T47D (cell line): ENCODE measurements around the gene TGFBR2.

Experiments
- DNase-seq, 2 experiments: peaks; one replicate each; pipeline versions ENCODE4 v3.0.0 to v3.0.0-alpha.2; 2011 to 2012; ENCODE audit warnings: low read depth in 1 of 2, low spot score in 1 of 2
- JUND ChIP-seq: IDR thresholded peaks from 2 replicates; pipeline ENCODE4 v1.6.1; 2012; ENCODE audit warnings: low read depth
- in situ Hi-C: cut with HindIII; loops from 2 replicates; pipeline ENCODE4 v1.10.0; 2016; ENCODE audit warnings: low sequenced_read_pairs, low pct_unique_long_range_greater_than_20kb

The TGFBR2 gene

DNA sequence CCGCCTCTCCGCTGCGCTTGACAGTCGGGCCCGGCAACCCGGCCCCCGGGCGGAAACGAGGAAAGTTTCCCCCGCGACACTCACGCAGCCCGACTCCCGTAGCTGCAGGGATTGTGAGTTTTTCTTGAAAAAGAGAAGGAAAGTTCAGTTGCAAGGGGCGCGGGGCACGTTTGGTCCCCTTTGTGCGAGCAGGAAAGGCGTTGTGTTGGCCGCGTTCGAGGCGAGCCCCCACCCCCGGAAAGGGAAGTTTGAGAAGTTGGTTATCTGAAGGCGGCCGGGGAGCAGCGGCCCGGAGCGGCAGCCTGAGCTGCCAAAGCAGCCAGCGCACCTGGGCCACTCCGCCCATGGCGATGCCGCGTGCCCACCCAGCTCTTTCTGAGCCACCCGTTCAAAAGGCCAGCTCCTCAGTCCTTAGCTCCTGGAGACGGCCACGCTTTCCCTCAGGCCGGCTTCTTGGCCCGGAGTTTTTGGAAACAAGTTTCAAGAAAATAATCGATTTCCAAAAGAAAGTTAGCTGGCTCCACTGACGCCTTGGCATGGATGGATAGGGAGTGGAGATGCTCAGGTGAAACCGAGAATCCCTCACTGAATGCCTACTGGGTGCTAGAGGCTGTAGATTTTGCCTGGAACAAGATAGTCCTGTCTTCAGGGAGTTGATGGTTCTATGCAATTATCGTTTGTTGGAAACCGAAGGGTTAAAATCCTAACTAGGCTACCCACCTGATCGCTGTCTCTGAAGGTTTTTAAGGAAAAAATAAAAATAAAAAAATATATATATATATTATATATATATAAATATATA, 832 bp downstream of the TGFBR2 start:
- no peak for DNase-seq
- TF ChIP-seq JUND, result no peak
- in situ Hi-C loops, result no loop called here

DNA sequence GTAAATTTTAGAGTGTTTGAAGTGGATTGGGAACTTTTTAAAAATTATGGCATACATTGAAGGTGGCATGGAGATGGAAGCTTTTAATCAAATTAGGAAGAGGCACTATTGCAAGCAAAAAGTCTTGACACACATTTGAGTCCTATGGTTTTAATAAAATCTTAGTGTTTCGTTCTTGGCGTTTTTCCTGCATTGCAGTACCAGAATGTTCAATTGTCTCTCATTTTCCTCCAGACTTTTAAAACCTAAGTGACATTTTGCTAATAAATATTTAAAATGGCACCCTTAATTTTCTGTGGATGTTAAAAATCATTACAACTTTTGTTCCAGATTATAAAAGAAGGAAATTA, 2.2 kb downstream of the TGFBR2 start:
- in situ Hi-C loops, result no loop called here
- no peak for DNase-seq
- TF ChIP-seq JUND, result no peak

DNA sequence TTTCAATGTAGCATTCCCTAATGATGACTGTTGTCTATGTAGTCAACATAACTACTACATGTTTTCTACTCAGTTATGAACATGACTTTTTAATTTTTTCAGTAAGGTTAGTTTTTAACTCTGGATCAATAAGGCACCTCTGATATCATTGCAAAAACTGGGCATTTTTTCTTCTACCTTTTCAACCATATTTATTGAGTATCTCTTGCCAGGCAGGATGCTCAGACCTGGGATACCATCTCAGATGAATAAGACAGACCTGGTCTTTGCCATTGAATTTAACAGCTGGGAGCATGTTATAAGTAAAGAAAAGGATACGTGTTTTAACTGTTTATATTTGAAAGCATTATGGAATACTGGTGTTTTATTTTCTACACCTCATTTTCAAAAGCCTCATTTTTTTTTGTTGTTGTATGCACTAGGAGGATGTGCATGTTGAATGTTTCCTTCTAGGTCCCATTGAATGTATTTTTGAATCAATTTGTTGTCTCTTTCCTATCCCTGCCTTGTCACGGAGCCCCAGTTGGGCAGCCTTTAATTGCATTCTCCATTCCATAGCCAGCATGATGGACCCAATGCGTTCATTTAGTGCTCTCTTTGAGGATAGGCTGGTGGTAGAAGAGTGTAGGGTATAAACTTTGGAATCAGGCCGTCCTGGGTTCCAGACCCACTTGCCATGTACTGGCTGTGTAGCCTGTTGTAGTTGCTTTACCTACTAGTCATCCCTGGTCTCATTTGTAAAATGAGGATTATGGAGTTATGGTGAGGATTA, 3.7 kb downstream of the TGFBR2 start:
- no peak for DNase-seq
- in situ Hi-C loops, result no loop called here
- no peak for TF ChIP-seq JUND

DNA sequence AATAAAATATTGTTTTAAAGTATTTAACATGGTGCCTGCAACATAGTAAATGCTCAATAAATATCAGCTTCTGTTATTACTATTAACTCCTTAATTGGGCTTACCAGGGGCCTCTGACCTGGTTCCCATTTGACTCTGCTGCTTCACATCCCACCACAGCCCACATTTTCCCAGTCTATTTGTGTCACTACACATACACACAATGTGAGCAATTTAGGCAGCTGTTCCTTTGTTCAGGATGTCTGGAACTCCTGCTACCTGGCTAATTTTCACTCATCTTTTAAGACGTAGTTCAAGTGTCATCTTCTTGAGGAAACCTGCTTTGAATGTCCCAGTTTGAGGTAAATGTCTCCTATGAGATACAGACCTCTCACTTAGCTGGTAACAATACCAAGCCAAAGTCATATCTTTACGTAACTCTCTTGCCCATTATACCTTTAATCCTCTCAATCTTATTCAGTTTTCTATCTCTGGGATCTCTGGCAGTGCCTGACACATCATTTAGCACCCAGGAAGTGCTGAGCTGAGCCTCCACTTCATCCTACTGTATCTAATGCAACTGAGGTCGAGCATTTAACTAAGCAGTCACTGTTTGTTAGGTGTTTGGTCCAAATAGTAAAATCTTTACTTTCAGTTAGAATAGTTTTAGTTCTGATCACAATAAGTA, 4.4 kb downstream of the TGFBR2 start:
- DNase-seq, result no peak
- in situ Hi-C loops, result no loop called here
- TF ChIP-seq JUND, result no peak

DNA sequence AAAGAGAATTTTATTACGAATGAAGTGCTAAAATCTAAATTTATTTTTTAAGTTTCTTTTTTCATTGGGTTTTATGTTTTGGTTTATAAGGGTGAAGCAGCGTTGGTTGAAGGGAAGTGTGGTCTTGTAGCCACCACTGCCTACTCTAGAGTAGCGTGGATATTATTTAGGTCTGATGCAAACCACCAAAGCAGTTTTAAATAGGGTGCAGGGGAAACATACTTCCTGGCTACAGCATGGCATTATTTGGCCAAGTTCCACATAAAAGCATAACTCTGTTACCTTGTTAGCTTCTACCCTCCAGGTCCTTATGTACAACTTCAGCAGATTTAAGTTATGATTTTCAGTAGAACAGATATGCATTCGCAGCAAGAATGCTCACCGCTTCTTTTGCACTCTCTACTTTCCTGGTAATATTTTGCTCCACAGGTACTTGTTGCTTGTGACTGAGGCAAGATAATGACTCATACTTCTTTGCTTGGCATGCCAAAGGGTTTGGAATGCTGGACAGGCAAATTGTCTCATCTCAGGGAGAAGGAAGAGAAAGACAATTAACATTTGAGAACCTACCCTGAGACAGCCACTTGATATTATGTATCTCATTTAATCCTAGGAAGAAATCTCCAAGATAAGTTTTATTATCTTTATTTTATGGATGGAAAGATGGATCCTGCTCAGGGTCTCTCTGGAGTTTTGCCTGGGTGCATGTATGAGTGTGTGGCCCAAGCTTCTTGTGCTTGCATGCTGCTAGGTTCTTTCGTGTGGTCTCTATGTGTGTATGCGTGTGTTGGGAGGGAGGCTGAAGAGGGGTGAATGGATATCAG, 5.4 kb downstream of the TGFBR2 start:
- no peak for DNase-seq
- TF ChIP-seq JUND, result no peak
- in situ Hi-C loops, result no loop called here

DNA sequence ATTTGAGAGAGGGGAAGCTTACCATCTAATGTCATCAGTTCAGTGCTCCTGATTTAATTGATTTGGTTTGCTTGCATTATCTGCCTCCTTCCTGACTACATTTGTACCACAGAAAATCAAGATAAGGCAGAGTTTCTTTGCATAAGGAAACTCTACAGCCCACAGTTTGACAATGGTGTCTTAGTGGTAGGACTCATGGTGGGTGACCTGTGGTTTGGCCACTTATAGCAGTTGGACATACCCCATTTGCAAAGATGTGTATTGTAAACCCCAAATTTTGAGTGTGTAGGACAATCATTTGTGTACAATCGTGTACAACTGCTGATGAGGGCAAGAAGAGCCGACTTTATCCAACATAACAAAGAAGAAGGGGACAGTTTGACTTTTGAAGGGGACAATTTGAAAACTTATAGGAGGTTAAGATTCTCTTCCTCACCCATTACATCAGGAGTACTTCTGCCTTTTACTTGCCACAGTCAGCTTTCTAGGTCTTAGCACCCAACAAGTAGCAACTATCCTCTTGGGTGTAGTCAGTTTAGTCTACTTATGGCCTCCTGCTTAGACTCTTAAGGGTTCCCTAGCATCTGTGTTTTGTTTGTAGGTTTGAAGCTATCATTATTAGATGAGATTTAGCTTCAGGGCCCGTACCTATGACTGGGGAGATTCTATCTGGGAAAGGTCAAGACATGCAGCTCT, 6.2 kb downstream of the TGFBR2 start:
- DNase-seq, result no peak
- no peak for TF ChIP-seq JUND
- in situ Hi-C loops, result no loop called here

DNA sequence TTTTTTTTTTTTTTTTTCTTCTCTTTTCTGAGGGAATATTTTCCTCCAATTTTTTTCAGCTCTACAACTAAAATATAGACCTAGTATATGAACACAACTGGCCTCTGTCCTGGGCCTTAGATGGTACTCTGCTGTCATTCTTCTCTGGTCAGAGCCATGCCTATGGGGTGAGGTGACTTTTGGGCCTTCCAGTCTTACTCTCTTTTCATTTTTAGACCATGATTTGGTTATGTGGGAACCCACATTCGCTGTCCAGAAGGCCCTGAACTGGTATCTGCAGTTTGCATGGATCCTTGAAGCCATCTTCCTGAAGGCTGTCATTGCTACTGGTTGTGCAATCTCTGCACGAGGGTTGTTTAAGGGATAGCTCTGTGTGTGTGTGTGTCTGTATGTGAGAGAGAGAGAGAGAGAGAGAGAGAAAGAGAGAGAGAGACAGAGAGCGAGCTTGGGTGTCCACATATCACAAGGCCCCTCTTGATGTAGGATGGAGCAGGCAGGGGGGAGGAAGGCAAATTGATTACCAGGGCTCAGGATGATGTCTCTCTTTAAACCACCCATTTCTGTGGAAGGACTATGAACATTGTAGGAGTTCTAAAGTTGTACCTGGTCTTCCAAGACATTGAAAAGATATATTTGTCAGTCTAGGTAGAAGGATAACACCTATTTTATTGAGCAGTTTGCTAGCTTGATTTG, 6.9 kb downstream of the TGFBR2 start:
- in situ Hi-C loops, result no loop called here
- no peak for DNase-seq

DNA sequence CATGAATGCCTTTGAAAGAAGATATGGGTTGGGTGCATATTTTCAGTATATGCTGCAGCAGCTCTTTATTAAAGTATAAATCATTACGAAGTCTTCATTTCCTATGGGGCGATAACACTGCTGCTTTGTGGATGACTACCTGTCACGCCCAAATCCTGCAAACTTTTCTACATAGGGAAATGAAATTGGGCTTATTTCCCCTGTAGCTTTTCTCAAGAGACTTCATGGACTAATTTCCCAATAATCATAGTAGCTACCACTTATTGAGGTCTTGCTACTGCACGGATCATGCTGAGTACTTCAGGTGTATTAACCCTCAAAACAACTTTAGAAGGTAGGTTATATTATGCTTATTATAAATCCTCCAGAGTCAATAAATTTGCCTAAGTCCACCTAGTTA, 8.0 kb downstream of the TGFBR2 start:
- DNase-seq, result no peak
- TF ChIP-seq JUND, result no peak
- in situ Hi-C loops, result no loop called here

More for the DNA sequence above, 6.9 kb downstream of the TGFBR2 start:
- TF ChIP-seq JUND, result no peak

DNA sequence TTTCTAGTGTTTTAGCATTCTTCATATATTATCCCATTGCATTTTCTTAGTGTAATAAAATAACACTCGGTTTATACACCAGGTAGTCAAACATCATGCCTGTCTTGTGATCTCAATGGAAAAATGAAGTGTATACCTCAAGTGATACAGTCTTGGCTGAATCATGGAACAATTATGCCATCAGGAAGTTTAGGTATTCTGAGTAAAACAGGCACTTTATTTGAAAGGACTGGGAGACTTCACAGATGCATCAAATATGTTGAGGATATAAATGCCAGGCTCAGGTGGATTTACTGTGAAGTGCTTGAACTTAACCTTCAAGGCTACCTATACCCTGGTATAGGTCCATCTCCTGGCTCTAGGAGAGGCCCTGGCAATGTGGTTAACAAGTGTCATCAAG, 8.5 kb downstream of the TGFBR2 start:
- in situ Hi-C loops, result no loop called here
- no peak for TF ChIP-seq JUND
- no peak for DNase-seq

DNA sequence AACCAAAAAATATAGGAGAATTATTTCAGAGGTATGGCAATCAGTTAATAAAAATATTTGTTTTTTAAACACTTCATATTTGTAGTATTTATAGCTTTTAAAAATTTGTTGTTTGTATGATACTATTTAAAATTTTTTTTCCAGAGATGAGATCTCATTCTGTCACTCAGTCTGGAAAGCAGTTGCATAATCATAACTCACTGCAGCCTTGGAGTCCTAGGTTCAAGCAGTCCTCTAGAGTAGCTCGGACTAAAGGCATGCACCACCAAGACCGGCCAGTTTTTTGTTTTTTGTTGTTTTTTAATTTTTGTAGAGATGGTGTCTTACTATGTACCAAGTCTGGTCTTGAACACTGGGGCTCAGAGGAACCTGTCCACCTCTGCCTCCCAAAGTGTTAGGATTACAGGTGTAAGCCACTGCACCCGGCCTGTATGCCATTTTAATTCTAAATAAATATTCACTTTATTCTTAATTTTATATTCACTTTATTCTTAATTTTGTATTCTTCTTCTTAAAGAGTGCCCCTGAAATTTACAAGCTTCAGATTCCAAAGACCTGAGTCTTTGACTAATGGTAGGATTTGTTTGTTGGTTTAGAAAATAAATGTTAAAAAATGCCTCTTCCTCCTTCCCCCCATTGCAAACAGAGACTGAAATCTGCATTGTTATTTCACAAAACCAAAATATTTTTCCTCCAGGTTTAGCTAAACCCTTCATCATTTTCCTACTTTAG, 9.4 kb downstream of the TGFBR2 start:
- in situ Hi-C loops, result no loop called here

DNA sequence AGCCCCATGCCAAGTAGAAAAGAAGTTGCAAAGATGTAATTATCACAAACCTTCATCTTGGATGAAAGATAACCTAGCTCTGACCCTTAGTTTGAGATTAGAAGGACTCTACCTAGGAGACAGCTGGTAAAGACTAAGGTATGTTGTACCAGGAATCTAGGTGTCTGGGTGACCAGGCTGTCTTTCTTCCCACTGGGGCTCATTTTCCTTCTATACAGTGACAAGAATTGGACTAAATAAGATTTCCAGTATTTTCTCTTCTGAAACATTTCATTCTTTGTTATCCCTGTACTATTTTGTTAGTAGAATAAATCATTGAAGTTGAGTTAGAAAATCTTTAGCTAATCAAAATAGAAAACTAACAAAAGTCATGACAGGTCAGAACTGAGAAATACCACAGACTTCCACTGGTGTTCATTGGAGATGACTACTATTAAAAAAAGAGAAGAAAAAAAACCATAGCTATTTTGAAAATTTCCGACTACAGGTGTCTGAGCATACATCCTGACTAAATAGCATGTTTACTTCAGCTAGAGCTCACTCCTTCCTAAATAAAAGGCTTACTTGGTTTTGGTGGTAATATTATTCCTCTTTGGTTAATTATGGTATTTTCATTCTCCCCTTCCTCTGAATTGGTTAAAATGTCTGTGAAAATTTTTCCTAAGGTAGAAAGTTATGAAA, 10.1 kb downstream of the TGFBR2 start:
- no peak for TF ChIP-seq JUND
- in situ Hi-C loops, result no loop called here
- DNase-seq, result no peak

More for the DNA sequence above, 9.4 kb downstream of the TGFBR2 start:
- TF ChIP-seq JUND, result no peak
- no peak for DNase-seq
